22Rv1 (cell line): ENCODE data around the gene MPP7.

Experiments
- CTCF ChIP-seq: fragments of 450-650 bp; IDR thresholded peaks from 2 replicates; pipeline ENCODE4 v1.5.1; 2017; ENCODE audit warnings: mild to moderate bottlenecking
- ZFX ChIP-seq: fragments of 450-650 bp; IDR thresholded peaks from 2 replicates; pipeline ENCODE4 v1.6.1; 2017; ENCODE audit warnings: antibody characterized with exemption, borderline replicate concordance

- TF ChIP-seq CTCF, result no peak
- no peak for TF ChIP-seq ZFX
Observed at GRCh38 chr10:28343252-28343651, 40.4 kb upstream of the MPP7 start.
